Astrocyte of the cerebellum (primary cell): ENCODE results near the gene IGSF6.
A peak's percentile ranks its signal among the peaks of the same experiment; 100 is the strongest.

Experiments
- DNase-seq: peaks from one replicate; pipeline ENCODE4 v3.0.0-alpha.2; 2011; ENCODE audit warnings: low read depth
- H3K4me3 ChIP-seq: 2 replicates; pipeline ENCODE4 v1.5.1; 2011; ENCODE audit warnings: mild to moderate bottlenecking, low read depth, low read length, moderate library complexity
- in situ Hi-C: cut with HindIII; loops from 2 replicates; pipeline ENCODE4 v1.10.0; 2017; ENCODE audit warnings: low sequenced_read_pairs
- TF ChIP-seq, protein P1 (sequence below): IDR thresholded peaks from 2 replicates; pipeline ENCODE4 v1.5.1; 2012; ENCODE audit warnings: low read length, low read depth, moderate library complexity, mild to moderate bottlenecking; ENCODE audit errors: missing control alignments

The IGSF6 gene

DNA sequence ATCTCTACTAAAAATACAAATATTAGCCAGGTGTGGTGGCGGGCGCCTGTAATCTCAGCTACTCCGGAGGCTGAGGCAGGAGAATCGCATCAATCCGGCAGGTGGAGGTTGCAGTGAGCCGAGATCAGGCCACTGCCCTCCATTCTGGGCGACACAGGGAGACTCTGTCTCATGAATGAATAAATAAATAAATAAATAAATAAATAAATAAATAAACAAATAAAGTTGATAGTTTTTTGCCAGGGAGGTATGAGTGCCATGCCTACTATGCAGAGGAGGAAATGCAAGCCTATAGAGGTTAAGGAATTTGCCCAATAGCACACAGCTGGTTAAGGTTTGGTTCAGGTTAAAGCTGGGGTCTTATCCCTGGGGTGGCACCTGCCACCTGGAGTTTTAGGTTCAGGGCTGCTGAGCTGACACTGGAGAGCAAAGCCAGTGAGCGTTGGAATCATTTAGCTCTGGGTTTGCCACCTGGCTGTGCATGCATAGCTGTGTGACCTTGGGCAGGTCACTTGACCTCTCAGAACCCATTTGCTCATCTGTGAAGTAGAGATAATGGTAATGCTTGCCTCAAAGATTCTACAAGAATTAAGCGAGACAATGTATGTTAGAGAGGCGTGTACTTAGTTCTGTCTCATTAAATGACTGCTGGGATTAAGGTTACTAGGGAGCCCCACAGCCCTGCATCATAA, 12.5 kb upstream of the IGSF6 start:
- TF ChIP-seq, protein P1, sequence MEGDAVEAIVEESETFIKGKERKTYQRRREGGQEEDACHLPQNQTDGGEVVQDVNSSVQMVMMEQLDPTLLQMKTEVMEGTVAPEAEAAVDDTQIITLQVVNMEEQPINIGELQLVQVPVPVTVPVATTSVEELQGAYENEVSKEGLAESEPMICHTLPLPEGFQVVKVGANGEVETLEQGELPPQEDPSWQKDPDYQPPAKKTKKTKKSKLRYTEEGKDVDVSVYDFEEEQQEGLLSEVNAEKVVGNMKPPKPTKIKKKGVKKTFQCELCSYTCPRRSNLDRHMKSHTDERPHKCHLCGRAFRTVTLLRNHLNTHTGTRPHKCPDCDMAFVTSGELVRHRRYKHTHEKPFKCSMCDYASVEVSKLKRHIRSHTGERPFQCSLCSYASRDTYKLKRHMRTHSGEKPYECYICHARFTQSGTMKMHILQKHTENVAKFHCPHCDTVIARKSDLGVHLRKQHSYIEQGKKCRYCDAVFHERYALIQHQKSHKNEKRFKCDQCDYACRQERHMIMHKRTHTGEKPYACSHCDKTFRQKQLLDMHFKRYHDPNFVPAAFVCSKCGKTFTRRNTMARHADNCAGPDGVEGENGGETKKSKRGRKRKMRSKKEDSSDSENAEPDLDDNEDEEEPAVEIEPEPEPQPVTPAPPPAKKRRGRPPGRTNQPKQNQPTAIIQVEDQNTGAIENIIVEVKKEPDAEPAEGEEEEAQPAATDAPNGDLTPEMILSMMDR = no peak
- H3K4me3 ChIP-seq = no peak overlapping the region
- DNase-seq = no peak
- in situ Hi-C loops = no loop called here

DNA sequence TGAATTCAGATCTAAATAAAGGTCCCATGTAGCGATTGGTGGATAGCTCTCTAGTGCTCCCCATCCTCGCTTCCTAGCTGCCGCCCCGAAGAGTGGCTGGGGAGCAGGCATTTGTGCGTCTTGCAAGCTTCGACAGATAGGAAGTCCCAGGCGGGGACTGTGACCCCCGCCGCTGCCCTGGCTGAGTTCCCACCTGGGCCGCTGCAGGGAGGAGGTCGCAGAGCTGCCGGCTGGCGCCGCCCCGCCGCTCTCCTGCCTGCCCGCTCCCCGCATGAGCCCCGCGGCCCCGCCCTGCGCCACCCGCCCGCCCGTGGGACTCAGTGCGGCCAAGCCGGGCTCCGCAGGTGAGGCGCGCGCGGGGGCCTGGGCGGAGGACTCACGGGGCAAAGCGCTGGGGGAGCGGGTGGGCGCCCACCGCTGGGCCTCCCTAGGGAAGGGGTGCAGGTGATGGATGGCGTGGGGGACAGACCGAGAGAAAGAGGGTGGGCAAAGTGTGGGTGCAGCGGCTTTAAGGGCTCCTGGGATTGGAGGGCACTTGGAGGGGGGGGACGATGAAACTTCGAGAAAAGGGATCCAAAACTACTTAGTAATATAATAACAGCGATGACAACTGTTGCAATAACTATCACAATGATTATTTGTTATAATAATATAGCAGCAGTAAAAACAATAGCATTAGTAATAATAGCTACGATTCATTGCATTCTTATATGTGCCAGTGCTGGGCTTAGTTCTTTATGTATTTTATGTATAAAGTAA, 11.7 kb upstream of the IGSF6 start, which contains the start of gene OTOA:
Gene OTOA, plus strand, starts transcription at position 80 of the 759 bp plus-strand sequence. CDS start 14,547 bp downstream, outside the sequence.
- no peak for DNase-seq
- peak within 1 kb of the TSS; percentile 15 for H3K4me3 ChIP-seq
- in situ Hi-C loops = no loop called here
- TF ChIP-seq, protein P1 = no peak

DNA sequence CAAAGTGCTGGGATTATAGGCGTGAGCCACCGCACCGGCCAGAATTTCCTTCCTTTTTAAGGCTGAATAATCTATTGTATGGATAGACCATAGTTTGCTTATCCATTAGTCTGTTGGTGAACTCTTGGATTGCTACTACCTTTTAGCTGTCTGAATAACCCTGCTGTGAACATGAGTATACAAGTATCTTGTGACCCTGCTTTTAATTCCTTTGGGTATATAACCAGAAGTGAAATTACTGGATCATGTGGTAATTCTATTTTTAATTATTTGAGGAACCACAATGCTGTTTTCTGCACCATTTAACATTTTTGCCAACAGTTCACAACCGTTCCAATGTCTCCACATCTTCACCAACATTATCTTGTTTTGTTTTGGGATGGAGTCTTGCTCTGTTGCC, 6.7 kb upstream of the IGSF6 start:
- TF ChIP-seq, protein P1 = no peak
- H3K4me3 ChIP-seq = no peak overlapping the region
- DNase-seq = no peak
- in situ Hi-C loops = no loop called here

DNA sequence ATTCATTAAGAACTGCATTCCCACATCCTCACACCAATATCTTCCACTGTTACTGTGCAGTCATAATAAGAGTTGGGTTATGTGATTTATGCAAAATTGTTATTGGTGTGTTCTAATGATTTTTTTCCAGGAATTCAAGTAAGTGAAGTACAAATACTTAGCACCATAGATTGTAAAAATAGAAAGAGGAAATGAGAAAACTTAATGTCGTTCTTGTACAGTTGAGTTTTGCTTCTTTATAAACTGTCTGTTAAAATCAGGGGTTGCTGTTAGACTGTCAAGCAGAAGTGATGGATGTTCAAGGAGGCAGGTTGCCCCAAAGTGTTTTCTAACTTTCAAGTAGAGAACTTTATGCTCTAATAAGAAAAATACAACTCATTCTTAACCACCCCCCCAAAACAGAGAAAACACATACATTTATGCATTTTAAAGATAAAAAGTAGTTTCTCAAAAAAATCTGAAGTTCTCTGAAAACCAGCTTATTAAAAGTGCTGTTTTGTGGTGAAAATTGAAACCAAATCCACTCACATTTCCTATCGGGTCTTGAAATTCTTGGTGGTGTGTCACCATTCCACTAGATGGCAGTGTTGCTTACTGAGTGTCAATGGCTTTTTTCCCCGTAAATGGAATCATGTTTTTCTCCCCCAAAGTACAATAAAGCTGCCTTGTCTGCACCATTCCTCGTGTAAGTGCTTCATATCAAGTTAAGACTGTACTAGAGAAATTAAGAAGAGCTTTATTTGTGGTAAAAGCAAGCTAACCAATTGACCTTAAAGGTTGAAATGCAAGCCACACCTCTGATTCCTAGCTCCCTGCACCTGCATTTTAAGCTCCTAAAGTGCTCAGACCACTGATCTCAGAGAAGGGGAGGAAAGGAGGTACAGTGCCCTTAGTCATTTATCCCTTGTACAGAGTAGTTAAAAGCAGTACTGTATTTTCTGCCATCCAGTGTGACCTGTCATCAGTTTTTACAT, 4.7 kb upstream of the IGSF6 start:
- in situ Hi-C loops = no loop called here
- TF ChIP-seq, protein P1 = peak; percentile 84
- peak; percentile 45 for DNase-seq
- H3K4me3 ChIP-seq = no peak overlapping the region

DNA sequence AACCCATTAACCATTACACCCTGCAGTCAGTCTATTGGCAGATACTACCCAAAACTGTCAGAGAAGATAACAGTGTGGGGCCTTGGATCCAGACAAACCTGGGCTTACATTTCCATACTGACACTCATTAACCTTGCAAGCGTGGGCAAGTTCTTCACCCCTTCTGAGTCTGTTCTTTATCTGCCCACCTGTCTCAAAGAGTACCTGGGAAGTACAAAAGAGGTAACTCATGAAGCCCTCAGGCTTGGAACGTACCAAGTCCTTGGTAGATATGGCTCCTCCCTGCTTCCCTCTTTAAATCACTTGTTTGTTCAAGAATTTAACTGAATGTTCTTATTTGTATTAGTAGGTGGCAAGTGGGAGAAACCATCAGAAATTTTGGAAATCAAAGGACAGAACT, 2.5 kb upstream of the IGSF6 start:
- TF ChIP-seq, protein P1 = no peak
- in situ Hi-C loops = no loop called here
- H3K4me3 ChIP-seq = no peak overlapping the region
- DNase-seq = no peak

DNA sequence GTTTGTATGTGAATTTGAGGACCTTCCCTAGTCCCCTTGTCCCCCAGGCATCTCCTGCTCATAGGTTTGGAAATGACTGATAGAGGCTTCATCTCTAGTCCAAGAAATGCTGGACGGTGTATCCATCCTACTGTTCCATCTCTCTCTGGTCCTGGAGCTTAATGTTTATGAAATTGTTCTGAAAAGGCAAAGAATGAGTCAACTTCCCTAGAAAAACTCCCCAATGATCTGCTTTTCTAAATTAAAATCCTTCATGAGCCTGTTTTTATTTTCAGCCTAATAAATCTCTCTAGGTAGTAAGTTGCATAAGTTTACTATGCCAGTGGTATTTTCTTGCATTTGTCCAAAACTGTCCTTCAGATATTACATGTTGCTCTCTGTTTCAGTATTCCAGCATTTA, 2.1 kb upstream of the IGSF6 start:
- DNase-seq = no peak
- in situ Hi-C loops = no loop called here
- TF ChIP-seq, protein P1 = no peak
- no peak overlapping the region for H3K4me3 ChIP-seq
